Measurements from ENCODE around the gene HIF3A. TPM values are rescaled to one million over a fixed set of nuclear protein-coding genes. Genes with fewer than 3 reads are reported as not detected.
"Not testable (repeated sequence)": the region's sequence is repeated elsewhere in the genome, so short reads cannot be mapped to it uniquely, and the experiment has no call there.

The HIF3A gene
- total RNA-seq, 1 donor from 2014 or later = not detected

GRCh38 chr19:46299695-46300094, 2.9 kb downstream of the HIF3A start:
- H3K4me3 Mint-ChIP-seq = no peak overlapping the region
- no peak for DNase-seq
- H3K4me1 Mint-ChIP-seq = no peaks in the 10 kb centered on the region
- intact Hi-C loops (cut with micrococcal nuclease) = no loop called here
- no peaks in the 10 kb centered on the region for H3K36me3 Mint-ChIP-seq (ENCODE audit: low read depth)
- H3K27me3 Mint-ChIP-seq = peaks cover 27% of the 10 kb centered on the region
- H3K27ac Mint-ChIP-seq = no peak overlapping the region
- no peaks in the 10 kb centered on the region for H3K9me3 Mint-ChIP-seq

DNA sequence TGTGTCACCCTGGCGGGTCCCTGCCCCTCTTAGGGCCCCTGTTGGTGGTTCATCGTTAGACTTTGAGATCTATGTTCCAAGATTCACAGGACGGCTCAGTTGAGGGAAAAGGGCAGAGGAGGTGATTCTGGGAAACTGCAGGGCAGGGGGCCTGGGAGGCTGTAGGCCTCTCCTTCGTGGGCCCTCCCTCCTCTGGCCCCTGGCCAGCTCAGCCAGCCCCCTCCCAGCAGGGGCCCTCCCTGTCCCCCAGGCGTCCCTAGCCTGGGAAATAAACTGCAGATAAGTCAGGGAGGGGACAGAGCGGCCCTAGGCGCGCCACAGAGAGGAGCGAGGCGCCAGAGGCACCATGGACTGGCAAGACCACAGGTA, 6.5 kb downstream of the HIF3A start:
- peaks cover 9% of the 10 kb centered on the region for H3K27me3 Mint-ChIP-seq
- H3K9me3 Mint-ChIP-seq = peaks cover 10% of the 10 kb centered on the region
- no peaks in the 10 kb centered on the region for H3K4me1 Mint-ChIP-seq
- no peak for DNase-seq
- H3K4me3 Mint-ChIP-seq = no peak overlapping the region
- H3K36me3 Mint-ChIP-seq (ENCODE audit: low read depth) = no peaks in the 10 kb centered on the region
- intact Hi-C loops (cut with micrococcal nuclease) = no loop called here
- no peak overlapping the region for H3K27ac Mint-ChIP-seq

DNA sequence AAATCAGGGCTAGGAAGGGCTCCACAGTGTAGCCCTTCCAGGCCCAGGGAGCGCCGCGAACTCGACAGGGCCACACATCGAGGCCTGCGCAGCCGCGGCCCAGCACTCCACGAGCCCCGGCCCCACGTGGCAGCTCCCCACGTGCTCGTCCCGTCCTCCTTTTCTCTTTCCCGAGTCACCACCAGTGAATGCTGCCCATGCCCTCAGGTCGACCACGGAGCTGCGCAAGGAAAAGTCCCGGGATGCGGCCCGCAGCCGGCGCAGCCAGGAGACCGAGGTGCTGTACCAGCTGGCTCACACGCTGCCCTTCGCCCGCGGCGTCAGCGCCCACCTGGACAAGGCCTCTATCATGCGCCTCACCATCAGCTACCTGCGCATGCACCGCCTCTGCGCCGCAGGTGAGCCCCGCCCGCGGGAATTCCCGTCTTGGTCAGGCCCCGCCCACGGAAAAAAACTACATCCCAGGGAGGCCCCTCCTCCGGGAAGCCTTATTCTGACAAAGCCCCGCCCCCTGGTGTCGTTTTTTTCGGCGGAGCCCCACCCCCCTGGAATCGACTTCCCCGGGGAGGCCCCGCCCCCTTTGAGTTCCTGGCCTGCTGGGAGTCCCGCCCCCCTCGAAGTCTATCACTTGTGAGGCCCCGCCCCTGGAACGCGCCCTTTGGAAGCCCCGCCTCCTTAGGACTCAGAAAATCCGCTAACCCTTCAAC, 7.0 kb downstream of the HIF3A start:
- Mint-ChIP-seq H3K4me3 (no peak overlapping the region), H3K36me3 (ENCODE audit: low read depth) (no peaks in the 10 kb centered on the region), H3K4me1 (no peaks in the 10 kb centered on the region), H3K27ac (no peak overlapping the region), H3K27me3 (peaks cover 8% of the 10 kb centered on the region), H3K9me3 (peaks cover 10% of the 10 kb centered on the region)
- no peak for DNase-seq
- intact Hi-C loops (cut with micrococcal nuclease) = no loop called here

- no peak for DNase-seq
- Mint-ChIP-seq H3K36me3 (ENCODE audit: low read depth) (no peaks in the 10 kb centered on the region), H3K4me3 (no peak overlapping the region), H3K27ac (no peak overlapping the region), H3K4me1 (no peaks in the 10 kb centered on the region), H3K27me3 (no peaks in the 10 kb centered on the region), H3K9me3 (peaks cover 10% of the 10 kb centered on the region)
- intact Hi-C loops (cut with micrococcal nuclease) = no loop called here
Observed at GRCh38 chr19:46306501-46306900, 9.7 kb downstream of the HIF3A start.

- Mint-ChIP-seq H3K36me3 (ENCODE audit: low read depth) (no peaks in the 10 kb centered on the region), H3K27me3 (no peaks in the 10 kb centered on the region)
Observed at GRCh38 chr19:46308510-46308909, 11.7 kb downstream of the HIF3A start.

GRCh38 chr19:46309056-46309455, 12.2 kb downstream of the HIF3A start:
- no peak for DNase-seq
- intact Hi-C loops (cut with micrococcal nuclease) = no loop called here
- Mint-ChIP-seq H3K36me3 (ENCODE audit: low read depth) (no peaks in the 10 kb centered on the region), H3K4me1 (no peaks in the 10 kb centered on the region), H3K27ac (no peak overlapping the region), H3K9me3 (peaks cover 10% of the 10 kb centered on the region), H3K27me3 (no peaks in the 10 kb centered on the region), H3K4me3 (no peak overlapping the region)

More at GRCh38 chr19:46308510-46308909, 11.7 kb downstream of the HIF3A start:
- intact Hi-C loops (cut with micrococcal nuclease) = no loop called here
- no peak for DNase-seq
- Mint-ChIP-seq H3K4me3 (no peak overlapping the region), H3K4me1 (no peaks in the 10 kb centered on the region), H3K9me3 (peaks cover 10% of the 10 kb centered on the region), H3K27ac (no peak overlapping the region)

DNA sequence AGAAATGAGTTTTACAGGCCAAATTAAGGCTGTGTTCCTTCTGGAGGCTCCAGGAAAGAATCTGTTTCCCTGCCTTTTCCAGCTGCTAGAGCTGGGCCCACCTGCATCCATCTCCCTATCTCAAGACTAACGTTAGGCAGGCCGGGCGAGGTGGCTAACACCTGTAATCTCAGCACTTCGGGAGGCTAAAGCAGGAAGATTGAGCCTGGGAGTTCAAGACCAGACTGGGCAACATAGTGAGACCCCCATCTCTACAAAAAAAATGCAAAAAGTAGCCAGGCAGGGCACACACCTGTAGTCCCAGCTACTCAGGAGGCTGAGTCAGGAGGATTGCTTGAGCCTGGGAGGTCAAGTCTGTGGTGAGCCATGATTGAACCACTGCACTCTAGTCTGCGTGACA, 14.6 kb downstream of the HIF3A start:
- Mint-ChIP-seq H3K9me3 (peaks cover 3% of the 10 kb centered on the region), H3K27ac (no peak overlapping the region), H3K36me3 (ENCODE audit: low read depth) (no peaks in the 10 kb centered on the region), H3K27me3 (peaks cover 2% of the 10 kb centered on the region), H3K4me1 (no peaks in the 10 kb centered on the region), H3K4me3 (no peak overlapping the region)
- intact Hi-C loops (cut with micrococcal nuclease) = no loop called here
- no peak for DNase-seq

DNA sequence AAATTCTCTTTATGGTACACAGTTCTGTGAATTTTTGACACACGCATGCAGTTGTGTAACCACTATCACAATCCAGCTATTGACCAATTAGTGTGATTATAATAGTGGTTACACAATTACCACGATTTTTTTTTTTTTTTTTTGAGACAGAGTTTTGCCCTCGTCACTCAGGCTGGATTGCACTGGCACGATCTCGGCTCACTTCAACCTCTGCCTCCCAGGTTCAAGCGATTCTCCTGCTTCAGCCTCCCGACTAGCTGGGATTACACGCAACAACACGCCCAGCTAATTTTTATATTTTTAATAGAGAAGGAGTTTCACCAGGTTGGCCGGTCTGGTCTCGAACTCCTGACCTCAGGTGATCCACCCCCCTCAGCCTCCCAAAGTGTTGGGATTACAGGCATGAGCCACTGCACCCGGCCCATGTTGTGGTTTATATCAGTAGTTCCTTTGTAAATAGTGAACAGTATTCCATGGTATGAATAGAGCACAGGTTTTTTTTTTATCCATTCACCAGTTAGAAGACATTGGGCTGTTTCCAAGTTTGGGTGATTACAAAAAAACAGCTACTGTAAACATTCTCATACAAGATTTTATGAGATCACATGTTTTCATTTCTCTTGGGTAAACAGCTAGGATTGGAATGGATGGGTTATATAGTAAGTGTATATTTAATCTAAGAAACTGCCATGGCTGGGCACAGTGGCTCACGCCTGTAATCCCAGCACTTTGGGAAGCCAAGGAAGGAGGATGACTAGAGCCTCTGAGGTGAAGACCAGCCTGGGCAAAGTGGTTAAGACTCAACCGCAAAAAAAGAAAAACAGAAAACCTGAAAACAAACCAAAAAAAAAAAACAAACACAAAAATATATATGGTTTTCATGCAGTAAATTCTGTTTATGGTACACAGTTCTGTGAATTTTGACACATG, 17.0 kb downstream of the HIF3A start:
- DNase-seq; H3K4me1 Mint-ChIP-seq; intact Hi-C loops (cut with micrococcal nuclease); H3K27me3 Mint-ChIP-seq; H3K27ac Mint-ChIP-seq; H3K36me3 Mint-ChIP-seq (ENCODE audit: low read depth); H3K4me3 Mint-ChIP-seq; H3K9me3 Mint-ChIP-seq: not testable (repeated sequence)

DNA sequence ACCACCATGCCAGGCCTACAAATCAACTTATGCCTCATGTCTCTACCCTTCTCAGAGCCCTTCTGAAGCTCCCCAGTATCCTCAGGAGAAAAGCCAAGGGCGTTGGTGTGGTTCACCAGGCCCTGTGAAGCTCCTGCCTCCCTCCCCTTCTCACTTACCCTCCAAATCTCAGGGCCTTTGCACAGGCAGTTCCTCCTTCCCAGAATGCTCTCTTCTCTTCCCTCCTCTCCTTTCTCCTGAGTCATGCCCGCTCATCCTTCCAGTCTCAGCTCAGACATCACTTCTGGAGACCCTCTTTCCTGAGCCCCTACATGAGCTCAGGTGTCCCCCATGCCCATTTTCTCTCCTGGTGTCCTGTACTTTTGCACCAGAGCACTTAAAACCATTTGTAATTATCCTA, 20.5 kb downstream of the HIF3A start:
- H3K36me3 Mint-ChIP-seq (ENCODE audit: low read depth) = no peaks in the 10 kb centered on the region
- H3K4me3 Mint-ChIP-seq = no peak overlapping the region
- peaks cover 2% of the 10 kb centered on the region for H3K27me3 Mint-ChIP-seq
- intact Hi-C loops (cut with micrococcal nuclease) = no loop called here
- no peaks in the 10 kb centered on the region for H3K4me1 Mint-ChIP-seq
- H3K27ac Mint-ChIP-seq = no peak overlapping the region
- DNase-seq = no peak
- no peaks in the 10 kb centered on the region for H3K9me3 Mint-ChIP-seq

DNA sequence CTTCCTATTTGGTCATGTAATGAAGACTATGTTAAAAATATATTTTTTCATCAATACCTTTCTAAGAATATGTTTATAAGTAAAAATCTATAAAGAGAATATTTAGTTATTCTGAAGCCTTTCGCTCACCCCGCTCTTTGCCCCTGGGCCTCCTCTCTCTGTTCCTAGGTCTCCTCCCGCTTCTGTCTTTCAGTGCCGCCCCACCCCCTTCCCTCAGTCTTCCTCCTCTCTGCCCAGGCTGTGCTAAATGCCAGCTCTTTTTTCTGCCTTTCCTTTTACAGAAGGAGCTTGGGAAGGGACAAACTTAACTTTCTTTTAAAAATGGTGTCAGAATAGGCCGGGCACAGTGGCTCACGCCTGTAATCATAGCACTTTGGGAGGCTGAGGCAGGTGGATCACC, 22.8 kb downstream of the HIF3A start:
- Mint-ChIP-seq H3K9me3 (no peaks in the 10 kb centered on the region), H3K4me3 (no peak overlapping the region), H3K27ac (no peak overlapping the region), H3K27me3 (peaks cover 2% of the 10 kb centered on the region), H3K36me3 (ENCODE audit: low read depth) (no peaks in the 10 kb centered on the region), H3K4me1 (no peaks in the 10 kb centered on the region)
- intact Hi-C loops (cut with micrococcal nuclease) = no loop called here
- no peak for DNase-seq

DNA sequence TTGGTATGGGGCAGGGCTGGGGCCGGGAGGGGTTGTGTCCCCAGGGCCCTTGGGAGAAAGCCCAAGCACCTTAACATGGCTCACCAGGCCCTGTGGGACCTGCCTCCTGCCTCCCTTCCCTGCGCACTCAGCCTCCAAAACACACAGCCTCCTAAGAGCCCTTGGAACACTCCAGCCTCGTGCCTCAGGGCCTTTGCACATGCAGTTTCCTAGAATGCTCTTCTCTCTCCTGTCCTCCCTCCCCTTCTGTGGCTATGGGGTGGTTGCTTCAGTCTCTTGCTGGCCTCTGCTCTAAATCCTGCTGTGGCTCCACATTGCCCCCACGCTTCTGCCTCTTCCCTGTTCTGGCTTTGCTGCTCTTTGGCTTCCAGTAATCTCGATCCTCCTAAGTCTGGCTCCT, 23.7 kb downstream of the HIF3A start:
- Mint-ChIP-seq H3K9me3 (peaks cover 4% of the 10 kb centered on the region), H3K4me1 (no peaks in the 10 kb centered on the region), H3K36me3 (ENCODE audit: low read depth) (no peaks in the 10 kb centered on the region), H3K27ac (no peak overlapping the region), H3K27me3 (peaks cover 2% of the 10 kb centered on the region), H3K4me3 (no peak overlapping the region)
- no peak for DNase-seq
- intact Hi-C loops (cut with micrococcal nuclease) = no loop called here

DNA sequence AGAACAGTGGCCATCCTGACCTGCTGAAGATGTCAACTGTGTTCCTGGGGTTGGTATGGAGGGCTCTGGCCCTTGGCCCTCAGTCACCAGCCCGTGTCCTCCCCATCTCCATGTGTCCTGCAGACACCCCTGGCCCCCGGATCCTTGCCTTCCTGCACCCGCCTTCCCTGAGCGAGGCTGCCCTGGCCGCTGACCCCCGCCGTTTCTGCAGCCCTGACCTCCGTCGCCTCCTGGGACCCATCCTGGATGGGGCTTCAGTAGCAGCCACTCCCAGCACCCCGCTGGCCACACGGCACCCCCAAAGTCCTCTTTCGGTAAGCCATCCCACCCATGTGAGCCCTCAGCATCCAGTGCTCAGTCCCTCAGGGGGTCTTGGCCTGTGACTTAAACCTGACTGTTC, 24.8 kb downstream of the HIF3A start:
- Mint-ChIP-seq H3K27me3 (no peaks in the 10 kb centered on the region), H3K9me3 (peaks cover 10% of the 10 kb centered on the region), H3K27ac (no peak overlapping the region), H3K4me1 (no peaks in the 10 kb centered on the region), H3K4me3 (no peak overlapping the region), H3K36me3 (ENCODE audit: low read depth) (no peaks in the 10 kb centered on the region)
- no peak for DNase-seq
- intact Hi-C loops (cut with micrococcal nuclease) = no loop called here

- H3K9me3 Mint-ChIP-seq; intact Hi-C loops (cut with micrococcal nuclease); H3K4me3 Mint-ChIP-seq; H3K27ac Mint-ChIP-seq; H3K4me1 Mint-ChIP-seq; H3K27me3 Mint-ChIP-seq; DNase-seq; H3K36me3 Mint-ChIP-seq (ENCODE audit: low read depth): not testable (repeated sequence)
Observed at GRCh38 chr19:46323227-46323626, 26.4 kb downstream of the HIF3A start.

GRCh38 chr19:46324277-46324676, 27.4 kb downstream of the HIF3A start:
- Mint-ChIP-seq H3K4me1 (no peaks in the 10 kb centered on the region), H3K9me3 (peaks cover 10% of the 10 kb centered on the region), H3K27me3 (no peaks in the 10 kb centered on the region), H3K4me3 (no peak overlapping the region), H3K27ac (no peak overlapping the region), H3K36me3 (ENCODE audit: low read depth) (no peaks in the 10 kb centered on the region)
- intact Hi-C loops (cut with micrococcal nuclease) = no loop called here
- DNase-seq = no peak

All from activated CD4-positive, alpha-beta T cell treated with anti-CD3 and anti-CD28 coated beads, Interleukin-2, amount 10 ng/mL, durations not matched to agents 24 days and 14 days (primary cell).